Prostate gland (tissue), 2 donors: ENCODE data around the gene TMEM132D.

Source experiments
- CTCF ChIP-seq, 4 experiments: fragments of 200-600 bp in 2 of 4; fragments of 450-650 bp in 2 of 4; sonication (generic) in 2 of 4; IDR thresholded peaks; 1 replicate in 3 of 4; 2 replicates in 1 of 4; pipeline ENCODE4 v1.5.1; 2016 to 2019; ENCODE audit warnings: antibody characterized with exemption in 4 of 4, mild to moderate bottlenecking in 2 of 4, moderate library complexity in 2 of 4
- POLR2A ChIP-seq: fragments of 450-650 bp; IDR thresholded peaks from one replicate; pipeline ENCODE4 v1.6.1; 2016; ENCODE audit warnings: antibody characterized with exemption, mild to moderate bottlenecking
- POLR2AphosphoS5 ChIP-seq: sonication (generic); formaldehyde crosslinking; IDR thresholded peaks from one replicate; pipeline ENCODE4 v1.6.1; 2017; ENCODE audit warnings: antibody characterized with exemption

DNA sequence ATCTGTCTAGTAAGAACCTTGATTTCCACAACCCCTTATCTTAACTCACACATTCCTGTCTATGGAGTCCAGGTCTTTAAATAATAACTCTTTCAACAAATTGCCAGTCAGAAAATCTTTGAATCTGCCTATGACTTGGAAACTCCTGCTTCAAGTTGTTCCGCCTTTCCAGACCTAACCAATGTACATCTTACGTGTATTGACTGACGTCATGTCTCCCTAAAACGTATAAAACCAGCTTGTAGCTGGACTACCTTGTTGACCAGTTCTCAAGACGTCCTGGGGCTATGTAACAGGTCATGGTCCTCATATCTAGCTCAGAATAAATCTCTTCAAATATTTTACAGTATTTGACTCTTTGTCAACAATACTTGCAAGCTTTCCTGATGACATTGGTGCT lies 337.0 kb downstream of the TMEM132D start:
- no peak for TF ChIP-seq CTCF (IDR thresholded peaks at IDR 0.05)
- TF ChIP-seq POLR2AphosphoS5, result no peak
- TF ChIP-seq POLR2A, result no peak
